Right lobe of liver (tissue), 4 donors: ENCODE data around the gene CUX1.

Experiments
- POLR2A ChIP-seq: fragments of 450-650 bp; IDR thresholded peaks from one replicate; pipeline ENCODE4 v1.6.1; 2017; ENCODE audit warnings: antibody characterized with exemption, mild to moderate bottlenecking
- TF ChIP-seq, protein P1 (sequence below), 4 donors: fragments of 200-600 bp in 3 of 4; fragments of 450-650 bp in 1 of 4; IDR thresholded peaks; one replicate each; pipeline versions ENCODE4 v1.5.1 to v1.8.0; 2016 to 2022; ENCODE audit warnings: antibody characterized with exemption in 4 of 4, mild to moderate bottlenecking in 2 of 4
- donor health status: DM: no; HTN: no; CAD: no.
- donor health status: DM: no; HTN: no; CAD: no.
- donor health status: DM: no; HTN: yes; CAD: no.

GRCh38 chr7:102253973-102254370 lies 436.5 kb downstream of the CUX1 start:
- TF ChIP-seq, protein P1, sequence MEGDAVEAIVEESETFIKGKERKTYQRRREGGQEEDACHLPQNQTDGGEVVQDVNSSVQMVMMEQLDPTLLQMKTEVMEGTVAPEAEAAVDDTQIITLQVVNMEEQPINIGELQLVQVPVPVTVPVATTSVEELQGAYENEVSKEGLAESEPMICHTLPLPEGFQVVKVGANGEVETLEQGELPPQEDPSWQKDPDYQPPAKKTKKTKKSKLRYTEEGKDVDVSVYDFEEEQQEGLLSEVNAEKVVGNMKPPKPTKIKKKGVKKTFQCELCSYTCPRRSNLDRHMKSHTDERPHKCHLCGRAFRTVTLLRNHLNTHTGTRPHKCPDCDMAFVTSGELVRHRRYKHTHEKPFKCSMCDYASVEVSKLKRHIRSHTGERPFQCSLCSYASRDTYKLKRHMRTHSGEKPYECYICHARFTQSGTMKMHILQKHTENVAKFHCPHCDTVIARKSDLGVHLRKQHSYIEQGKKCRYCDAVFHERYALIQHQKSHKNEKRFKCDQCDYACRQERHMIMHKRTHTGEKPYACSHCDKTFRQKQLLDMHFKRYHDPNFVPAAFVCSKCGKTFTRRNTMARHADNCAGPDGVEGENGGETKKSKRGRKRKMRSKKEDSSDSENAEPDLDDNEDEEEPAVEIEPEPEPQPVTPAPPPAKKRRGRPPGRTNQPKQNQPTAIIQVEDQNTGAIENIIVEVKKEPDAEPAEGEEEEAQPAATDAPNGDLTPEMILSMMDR (IDR thresholded peaks at IDR 0.05), result no peak
- TF ChIP-seq POLR2A, result no peak
